Activated CD4-positive, alpha-beta T cell treated with anti-CD3 and anti-CD28 coated beads for 24 hours (primary cell): ENCODE measurements around the gene TUBA4A.
"Not testable (repeated sequence)": the region's sequence is repeated elsewhere in the genome, so short reads cannot be mapped to it uniquely, and the experiment has no call there.

Experiments used
- DNase-seq, 2 donors: peaks; one replicate each; pipeline ENCODE4 v3.0.0-alpha.2; 2020; ENCODE audit warnings: low read depth in 2 of 2

The TUBA4A gene

DNA sequence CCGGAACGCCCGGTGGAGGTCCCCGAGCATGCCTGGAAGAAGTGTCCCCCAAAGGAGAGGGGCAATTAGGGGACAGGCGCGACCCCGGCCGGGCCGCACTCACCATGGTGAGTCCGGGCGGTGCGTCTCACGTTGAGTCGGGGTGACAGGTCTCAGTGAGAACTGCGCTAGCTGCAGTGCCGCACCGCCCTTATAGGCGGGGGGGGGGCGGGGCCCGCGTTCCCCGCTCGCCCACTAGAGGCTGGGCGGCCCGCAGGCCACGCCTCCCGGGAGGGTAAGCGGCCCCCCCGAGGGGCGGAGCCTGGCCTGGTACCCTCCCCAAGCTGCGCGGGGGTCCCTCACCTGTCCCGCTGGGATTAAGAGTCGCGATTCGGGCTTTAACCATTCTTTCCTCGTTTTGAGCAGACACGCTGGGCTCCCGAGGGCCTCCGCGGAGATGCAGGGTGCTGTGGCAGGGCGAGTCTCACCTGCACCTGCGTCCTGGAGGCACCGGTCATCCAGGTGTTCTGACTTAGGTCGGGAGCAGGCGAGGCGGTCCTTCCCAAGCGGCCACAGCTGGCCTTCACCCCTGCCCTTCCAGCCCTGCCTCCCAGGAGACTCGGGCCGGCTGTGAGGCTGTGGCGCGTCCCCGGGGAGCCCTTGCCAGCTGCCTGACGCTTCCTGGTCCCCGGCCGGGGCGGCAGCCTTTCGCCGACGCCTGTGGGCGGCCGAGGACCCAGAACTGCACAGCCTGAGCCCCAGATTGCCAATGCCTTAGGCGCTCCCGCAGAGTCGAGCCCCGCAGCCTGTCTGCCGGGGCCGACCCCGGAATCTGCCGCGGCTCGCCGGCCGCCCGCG lies at the start of gene TUBA4A:
Gene TUBA4A, minus strand, starts transcription at position 166 of the 837 bp plus-strand sequence. Its CDS starts 60 bp downstream, at position 106.
- peak; percentile 85 to 89 for DNase-seq

DNA sequence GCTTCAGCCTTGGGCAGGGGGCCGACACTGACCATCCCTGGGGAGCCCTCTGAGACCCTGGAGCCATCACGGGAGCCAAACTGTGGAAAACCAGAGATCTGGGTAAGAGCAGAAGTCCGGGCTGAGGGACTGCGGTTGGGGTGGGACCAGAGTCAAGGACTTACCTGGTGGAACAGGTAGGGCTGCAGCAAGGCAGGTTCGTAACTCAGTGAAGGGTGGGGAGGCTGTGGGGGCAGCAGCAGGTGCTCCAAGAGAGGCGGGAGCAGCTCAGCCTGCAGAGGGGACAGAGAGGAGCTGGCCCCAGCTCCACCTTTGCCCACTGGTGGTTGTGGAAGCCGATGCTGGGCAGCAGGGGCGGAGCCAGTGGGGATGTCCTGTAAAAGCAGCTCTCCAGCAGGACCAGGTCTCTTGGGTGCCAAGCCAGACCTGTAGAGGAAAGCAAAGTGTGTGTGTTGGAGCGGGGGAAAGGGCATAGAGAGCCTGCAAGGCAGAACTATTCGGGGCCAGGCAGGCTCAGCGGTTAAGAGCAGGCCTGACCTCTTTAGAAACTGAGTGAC lies 48.8 kb upstream of the TUBA4A start:
- DNase-seq: no peak

DNA sequence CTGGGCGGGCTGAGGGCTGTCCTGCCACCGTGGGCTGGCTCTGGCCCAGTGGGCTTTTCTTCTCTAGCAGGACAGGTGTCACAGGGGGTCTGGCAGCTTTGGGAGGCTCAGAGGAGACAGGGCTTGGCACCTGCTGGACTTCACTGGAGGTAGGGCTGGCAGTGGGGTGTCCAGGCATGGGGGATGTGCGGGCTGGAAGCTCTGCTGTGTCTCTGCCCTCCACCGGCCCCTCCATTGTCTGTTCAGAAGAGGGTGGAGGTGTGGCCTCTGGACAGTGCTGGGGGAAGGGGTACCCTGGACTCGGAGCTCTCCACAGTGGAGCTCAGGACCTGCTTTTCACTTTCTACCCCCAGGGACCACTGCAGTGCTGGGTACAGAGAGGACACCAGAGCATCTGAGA lies 46.3 kb upstream of the TUBA4A start:
- DNase-seq: no peak

DNA sequence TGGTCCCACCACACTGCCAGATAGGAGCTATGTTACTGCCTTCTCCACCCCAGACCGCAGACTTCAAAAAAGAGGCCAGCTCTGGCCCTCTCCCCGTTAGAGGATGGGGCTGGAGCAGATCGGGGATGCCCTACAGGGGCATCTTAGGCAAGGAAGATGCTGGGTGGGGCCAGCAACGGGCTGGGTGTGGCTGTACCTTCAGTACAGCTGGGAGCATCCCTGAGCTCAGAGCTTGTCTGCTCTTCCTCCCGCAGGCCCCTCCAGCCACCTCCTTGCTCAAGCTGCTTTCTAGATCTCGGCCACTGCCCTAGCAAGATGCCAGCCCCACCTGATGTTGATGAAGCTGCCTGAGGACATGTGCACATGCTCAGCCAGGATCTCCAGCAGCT lies 45.6 kb upstream of the TUBA4A start:
- no peak for DNase-seq

DNA sequence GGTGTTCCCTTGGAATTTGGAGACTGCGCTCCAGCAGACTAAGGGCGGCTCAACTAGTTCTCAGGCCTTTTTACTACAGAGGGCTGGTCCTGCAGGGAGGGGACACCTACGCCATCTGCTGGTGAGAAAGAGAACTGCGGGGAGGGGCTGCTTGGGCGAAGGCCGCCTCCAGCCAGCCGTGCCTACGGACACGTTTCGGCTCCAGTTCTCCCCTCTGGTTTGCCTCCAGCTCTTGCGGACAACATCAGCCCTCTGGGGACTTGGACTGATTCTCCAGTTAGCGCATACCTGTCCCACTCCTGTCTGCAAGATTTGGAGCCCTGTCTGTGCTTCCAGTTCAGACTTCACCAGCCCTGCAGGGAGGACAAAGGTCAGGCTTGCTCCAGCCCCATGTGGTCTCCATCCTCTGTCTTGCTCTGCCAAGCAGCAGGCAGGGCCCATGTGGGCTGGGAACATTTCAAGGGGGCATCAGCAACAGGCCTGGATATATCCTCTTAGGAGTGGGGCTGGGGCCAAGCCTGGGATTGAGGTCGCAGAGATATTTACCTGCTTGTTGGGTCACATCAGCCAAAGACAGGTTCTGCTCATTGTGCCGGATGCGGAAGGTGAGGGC lies 45.1 kb upstream of the TUBA4A start:
- peak; percentile 90 to 93 for DNase-seq

DNA sequence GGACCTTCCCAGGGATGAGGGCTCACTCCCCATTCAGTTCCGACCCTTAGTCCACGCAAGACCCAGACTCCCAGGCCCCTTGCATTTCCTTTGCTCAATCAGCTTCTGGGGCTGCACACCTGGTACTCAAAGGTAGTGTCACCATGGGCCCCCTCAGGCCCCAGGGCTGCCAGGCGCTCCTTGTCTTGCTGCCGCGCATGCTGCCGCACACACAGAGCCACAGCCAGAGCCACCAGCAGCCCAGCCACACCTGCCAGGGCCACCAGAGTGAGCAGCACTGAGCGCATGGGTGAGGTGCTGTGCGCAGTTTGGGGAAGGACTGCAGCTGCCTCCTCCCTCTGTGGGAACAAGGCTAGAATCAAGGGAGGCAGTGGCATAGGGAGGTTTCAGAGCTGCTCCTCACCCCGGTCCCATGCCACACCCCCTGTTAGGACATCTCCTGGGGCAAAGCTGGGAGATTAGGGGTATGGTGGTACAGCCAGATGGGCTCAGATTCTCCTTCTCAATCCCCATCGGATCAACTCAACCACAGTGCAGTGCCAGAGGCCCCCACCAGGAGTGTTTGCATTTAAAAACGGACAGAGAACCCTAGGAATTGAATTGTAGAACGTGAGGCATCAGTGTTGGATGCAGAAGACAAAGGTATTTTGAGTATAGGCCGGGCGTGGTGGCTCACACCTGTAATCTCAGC lies 44.2 kb upstream of the TUBA4A start:
- DNase-seq: no peak

DNA sequence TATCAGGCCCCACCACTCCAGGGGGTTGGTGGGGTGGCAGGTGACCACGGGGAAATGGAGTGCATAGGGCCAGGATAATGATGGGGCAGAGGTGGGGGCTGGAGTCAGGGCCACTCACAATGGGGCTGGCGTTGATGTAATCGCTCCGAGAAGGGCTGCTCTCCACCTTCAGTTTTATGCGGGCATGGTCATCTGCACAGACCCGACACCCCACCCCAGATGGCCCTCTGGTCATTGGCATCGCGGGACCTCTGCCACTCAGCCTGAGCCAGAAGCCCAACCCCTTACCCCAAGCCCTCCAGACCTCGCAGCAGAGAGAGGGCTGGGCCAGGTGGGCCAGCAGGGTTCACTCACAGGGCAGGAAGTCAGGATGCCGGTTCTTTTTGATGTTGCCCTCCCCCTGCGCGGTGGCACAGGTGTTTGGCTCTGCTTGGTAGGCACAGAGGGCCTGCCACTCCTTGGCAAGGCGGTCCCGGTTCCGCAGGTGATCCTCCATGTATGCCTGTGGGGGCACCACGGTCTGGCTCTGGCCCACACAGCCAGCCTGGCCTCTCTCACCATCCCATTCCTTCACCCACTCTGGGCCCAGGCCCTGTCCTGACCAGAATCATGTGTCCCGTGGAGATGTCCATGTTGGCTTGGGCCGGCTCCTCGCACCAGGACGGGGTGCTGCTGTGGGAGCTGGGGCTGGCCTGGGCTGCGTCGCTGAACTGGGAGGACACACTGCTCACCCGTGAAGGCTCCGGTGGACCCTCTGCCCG lies 43.1 kb upstream of the TUBA4A start:
- DNase-seq: no peak

DNA sequence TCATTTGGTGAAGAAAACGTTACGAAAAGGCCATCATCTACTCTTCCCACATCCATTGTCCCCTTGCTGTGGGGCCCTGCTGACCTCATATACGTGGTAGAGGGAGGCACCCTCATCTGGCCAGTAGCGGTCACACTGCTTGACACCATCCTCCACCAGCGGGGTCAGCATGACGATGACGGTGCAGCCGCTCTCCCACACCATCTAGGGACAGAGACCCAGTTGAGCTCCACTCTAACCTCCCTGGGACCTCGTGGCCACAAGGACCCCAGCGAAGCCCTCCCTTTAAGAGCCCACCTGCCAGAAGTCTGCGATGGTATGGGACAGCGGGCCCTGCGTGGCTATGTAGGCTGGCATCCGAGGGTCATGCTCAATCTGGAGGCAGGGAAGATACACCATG lies 42.4 kb upstream of the TUBA4A start:
- no peak for DNase-seq

DNA sequence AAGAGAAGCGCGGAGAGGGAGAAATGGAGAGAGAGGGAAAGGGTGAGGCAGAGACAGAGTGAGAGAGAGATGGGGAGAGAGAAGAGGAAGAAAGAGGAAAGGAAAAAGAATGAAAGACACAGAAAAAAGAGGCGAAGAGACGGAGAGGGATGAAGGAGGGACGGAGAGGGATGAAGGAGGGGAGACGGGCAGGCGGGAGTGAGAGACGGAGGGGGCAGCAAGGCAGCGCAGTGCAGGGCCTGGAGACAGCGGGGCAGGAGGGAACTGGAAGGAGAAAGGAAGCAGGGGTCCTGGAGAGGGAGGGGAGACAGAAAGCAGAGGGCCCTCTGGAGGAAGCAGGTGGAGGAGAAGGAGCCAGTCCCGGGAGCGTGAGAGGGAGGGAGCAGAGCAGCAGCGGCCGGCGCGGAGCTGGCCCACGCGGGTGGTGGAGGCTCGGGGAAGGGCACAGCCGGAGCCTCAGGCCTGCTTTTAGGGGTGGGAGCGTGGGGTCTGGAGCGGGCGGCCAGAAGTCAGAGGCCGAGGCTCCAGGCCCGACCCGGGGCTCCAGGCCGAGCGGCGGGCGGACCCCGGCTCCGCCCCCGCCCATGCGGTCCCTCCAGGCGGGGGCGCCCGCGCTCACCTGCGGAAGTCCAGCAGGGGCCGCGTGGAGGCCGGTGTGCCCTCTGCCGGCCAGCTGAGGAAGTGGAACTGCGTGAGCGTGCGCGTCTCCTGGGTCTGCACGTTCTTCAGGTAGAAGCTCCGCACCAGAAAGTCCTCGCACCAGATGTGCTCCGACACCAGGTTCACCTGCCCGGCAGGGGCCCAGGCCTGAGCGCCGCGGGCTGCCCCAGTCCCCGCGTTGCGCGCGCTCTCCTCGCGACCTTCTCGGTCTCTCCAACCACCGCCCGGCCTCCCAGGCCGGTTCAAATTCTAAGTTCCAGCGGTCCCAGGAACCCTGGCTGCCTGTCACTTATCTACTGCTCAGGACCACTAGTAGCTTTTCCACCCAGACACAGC lies 40.9 kb upstream of the TUBA4A start:
- peak; percentile 81 to 86 for DNase-seq

DNA sequence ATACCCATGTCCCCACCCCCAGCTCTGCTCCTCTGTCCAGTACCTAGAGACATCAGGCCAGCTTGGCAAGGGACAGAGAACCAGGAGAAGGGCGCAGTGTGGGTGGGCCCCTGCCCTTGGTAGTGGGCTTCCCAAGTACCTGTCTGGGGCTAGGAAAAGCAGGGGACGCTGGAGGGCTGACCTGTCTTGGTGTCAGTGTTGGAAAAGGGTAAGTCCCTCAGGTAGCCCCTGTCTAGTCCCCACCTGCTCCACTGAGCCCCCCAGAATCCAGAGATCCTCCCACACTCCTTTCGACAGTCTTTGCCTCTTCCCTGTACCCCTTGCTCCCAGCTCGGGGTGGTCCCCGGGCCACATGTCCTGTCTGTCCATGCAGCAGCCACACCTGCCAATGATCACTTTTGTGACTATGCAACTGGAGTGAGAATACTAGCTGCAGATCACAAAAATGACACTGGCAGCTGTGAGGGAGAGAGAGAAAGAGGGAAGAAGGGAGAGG lies 40.1 kb upstream of the TUBA4A start:
- DNase-seq: no peak

DNA sequence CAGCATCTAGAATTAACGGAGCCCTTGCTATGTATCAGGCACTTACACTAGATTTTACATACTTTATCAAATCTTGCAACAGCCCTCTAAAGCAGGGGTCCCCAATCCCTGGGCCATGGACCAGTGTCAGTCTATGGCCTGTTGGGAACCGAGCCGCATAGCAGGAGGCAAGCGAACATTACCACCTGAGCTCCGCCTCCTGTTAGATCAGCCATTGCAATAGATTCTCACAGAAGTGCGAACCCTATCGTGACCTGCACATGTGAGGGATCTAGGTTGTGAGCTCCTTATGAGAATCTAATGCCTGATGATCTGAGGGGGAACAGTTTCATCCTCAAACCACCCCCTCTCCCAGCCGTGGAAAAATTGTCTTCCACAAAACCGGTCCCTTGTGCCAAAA lies 38.9 kb upstream of the TUBA4A start:
- DNase-seq: no peak

DNA sequence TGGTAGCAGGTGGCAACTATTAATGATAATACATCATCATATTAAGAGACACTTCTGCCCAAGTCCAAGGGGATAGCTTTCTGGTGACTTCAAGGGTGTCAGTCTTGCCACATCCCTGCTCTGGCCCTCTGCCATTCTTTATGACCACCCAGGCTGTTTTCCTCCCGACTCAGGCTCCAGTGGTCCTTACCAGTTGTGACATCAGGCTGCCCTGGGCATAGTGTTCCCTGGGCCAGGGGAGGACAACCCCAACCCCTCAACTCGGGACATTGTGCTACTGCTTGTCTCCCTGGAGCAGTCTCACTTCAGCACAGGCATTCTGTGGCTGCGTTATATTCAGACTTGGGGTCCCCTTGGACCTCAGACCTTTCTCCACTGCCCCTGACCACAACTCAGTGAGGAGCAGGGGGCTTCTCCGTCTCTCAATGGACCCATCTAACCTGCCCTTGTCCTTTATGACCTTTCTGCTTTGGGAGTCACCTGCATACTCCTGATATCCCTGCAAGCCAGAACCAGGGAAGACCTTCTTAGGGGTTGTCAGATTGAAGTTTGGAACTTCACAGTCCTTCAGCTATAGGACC lies 38.3 kb upstream of the TUBA4A start:
- no peak for DNase-seq

DNA sequence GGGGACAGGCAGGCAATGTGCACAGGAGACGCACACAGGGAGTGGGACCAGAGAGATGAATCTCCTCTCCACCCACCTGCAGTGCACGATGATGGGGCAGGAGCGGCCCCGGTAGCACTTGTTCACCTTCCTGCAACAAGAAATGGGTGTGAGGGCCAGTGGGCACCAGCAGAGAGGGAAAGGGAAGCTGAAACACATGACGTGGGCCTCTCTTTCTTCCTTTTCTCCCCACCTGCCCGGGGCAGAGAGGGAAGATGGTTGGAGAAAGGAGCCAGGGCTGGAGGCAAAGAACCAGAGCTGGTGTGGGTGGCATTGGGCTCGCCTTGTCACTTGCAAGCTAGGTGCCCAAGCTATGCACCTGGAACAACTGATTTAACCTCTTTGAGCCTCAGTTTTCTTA lies 37.7 kb upstream of the TUBA4A start:
- DNase-seq: no peak

DNA sequence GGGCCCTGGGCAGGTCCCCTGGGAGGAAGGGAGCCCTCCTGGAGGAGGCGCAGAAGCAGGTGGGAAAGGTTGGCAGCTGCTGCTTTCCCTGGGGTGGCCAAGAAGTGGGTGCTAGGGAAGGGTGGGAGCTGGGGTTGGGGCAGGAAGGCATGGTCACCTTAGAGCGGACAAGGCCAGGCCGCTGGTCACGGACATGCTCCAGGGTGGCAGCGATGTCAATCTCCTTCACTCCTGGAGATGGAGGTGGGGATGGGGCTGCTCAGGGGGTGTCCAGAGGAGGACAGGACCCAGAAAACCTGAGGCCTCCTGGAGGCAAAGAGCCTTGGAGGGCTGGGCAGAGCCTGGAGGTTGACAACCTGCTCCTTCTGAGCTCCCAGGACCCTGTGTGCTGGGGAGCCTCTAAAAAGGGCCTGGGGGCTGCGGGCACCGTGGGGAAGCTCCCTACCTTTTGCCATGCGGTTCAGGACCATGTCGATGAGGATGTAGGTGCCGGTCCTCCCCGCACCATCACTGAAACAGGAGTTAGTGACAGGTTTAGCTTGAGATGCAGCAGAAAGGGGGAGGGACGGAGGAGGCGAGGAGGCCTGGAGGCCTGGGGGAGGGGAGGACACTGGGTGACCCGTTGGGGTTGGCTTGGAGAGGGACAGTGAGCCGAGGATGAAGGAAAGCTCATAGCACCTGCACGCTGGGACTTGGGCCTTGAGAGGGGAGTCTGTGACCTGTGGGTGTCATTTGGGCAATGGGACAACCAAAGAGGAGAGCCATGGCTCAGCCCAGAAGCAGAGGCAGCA lies 36.9 kb upstream of the TUBA4A start:
- no peak for DNase-seq

DNA sequence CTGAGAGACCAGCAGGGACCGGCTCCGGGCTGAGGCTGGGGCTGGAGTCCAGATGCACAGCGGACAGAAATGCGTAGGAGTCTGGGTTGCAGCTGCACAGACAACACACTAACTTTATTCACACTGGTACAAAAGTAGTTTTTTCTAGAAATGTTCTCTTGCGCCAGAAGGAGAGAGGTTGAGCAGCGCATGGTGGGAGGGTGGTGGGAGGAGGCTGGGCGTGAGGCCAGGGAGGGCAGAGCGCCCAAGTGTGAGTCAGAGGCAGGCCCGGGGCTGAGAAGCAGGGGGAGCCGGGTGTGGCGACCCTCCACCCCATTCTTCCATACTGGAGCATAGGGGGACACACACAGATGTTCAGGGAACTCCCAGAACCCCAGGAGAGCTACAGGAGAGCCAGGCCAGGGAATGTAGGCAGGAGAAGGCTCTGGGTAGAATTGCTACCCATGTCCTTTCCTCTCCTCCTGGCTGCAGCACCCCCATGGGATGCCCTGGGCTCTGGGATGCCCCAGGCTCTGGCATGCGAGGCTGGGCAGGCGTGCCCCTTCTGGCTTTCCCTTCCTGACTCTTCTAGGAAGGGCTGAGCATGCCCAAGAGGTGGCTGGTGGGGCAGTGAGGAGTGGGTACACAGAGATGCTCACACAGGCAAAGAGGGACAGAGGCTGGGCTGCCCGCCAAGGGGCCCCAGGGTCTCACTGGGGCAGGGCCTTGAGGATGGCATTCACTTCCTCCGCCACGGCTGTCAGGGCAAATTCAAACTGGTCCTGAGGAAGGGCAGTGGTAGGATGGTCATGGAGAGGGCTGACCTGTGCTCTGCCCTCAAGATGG lies 36.0 kb upstream of the TUBA4A start:
- DNase-seq: no peak

DNA sequence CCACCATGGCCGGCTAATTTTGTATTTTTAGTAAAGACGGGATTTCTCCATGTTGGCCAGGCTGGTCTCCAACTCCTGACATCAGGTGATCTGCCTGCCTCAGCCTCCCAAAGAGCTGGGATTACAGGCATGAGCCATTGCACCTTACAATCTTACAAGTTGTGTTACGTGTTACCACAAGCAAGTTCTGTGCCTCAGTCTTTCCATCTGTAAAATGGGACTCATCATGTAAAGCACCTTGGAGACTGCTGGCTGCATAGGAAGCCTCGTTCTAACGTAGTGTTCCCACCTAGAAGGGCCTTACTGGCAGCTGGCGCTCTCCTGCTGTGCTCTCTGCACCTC lies 35.4 kb upstream of the TUBA4A start:
- no peak for DNase-seq

DNA sequence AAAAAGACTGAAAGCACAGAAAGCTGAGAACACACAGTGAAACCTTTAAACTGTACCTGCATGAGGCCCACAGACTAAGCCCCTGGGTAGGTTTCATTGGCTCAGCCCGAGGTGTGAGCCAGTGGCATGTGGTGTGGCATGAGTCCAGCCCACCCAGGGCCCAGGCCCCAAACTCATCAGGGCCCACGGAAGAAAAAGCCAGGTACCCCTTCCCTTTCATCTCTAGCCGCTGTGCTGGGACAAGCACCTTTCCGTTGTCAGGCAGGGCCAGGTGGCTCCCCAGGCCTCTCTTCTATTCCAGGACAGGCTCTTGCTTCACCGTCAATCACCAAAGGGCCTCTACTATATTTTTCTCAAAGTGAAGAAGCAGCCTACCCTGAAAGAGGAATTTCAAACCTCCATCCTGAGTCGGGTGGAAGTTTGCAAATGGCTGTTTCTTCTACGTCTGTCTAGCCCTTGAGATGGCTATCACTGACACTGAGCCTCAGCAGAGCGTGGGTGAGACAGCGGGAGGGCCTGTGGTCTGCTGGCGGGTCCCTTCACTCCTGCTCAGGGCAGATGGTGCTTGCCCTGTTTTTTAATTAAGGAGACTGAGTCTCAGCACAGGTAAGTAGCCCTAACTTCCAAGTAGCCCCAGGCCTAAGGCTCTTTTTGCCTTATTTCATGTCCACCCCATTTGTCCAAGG lies 34.0 kb upstream of the TUBA4A start:
- no peak for DNase-seq

DNA sequence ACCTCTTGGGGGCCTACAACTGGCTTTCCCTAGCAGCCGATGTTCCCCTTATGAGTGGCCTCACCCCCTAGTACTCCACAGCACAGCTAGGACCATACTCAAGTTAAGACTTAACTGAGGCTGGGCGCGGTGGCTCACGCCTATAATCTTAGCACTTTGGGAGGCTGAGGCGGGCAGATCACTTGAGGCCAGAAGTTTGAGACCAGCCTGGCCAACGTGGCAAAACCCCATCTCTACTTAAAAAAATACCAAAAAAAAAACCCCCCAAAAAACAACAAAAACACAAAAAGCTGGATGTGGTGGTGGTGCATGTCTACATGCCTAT lies 33.4 kb upstream of the TUBA4A start:
- not testable (repeated sequence) for DNase-seq
